HL-60 (cell line): ENCODE measurements around the gene THSD8.

Experiments
- CTCF ChIP-seq: IDR thresholded peaks from one replicate; pipeline ENCODE4 v1.5.1; 2011; ENCODE audit warnings: low read length, control low read depth, inconsistent platforms; ENCODE audit not compliant: insufficient read depth
- REST ChIP-seq: IDR thresholded peaks from 2 replicates; pipeline ENCODE4 v1.6.1; 2012; ENCODE audit warnings: low read depth; ENCODE audit not compliant: insufficient replicate concordance

- no peak for TF ChIP-seq CTCF
- TF ChIP-seq REST = no peak
These were observed 23.6 kb upstream of the THSD8 start for GRCh38 chr19:12778017-12778904.
